Pancreas (tissue), 10 donors: ENCODE measurements around the gene ALK. TPM values are rescaled to one million over a fixed set of nuclear protein-coding genes. Genes with fewer than 3 reads are reported as not detected.

ENCODE experiments used
- ATAC-seq, 4 donors: fragments of 200-7000 bp; cut with Tn5 transposase; one replicate each; pipeline versions ENCODE4 v1.8.0 to v1.9.1; 2020; ENCODE audit warnings: mild to moderate bottlenecking in 4 of 4, moderate library complexity in 4 of 4
- DNase-seq, 6 donors: peaks; one replicate each; pipeline ENCODE4 v3.0.0-alpha.2; 2020
- FAIRE-seq: peaks from 2 replicates; lab custom pipeline; 2012; peaks lifted over from hg19 to GRCh38; lab: Jason Lieb, UNC
- H3K27ac ChIP-seq, 4 donors: fragments of 200-600 bp; sonication (generic); 1 replicate in 3 of 4; 2 replicates in 1 of 4; pipeline versions ENCODE4 v1.5.0 to v1.8.0; 2020
- H3K27me3 ChIP-seq, 4 donors: fragments of 200-600 bp; one replicate each; pipeline ENCODE4 v1.8.0; 2021
- H3K36me3 ChIP-seq, 3 donors: fragments of 200-600 bp; sonication (generic) in 1 of 3; one replicate each; pipeline versions ENCODE4 v1.5.0 to v1.8.0; 2020 to 2021
- H3K4me1 ChIP-seq, 3 donors: fragments of 200-600 bp; one replicate each; pipeline ENCODE4 v1.8.0; 2021
- H3K4me3 ChIP-seq, 4 donors: fragments of 200-600 bp; sonication (generic) in 2 of 4; one replicate each; pipeline versions ENCODE4 v1.5.0 to v1.8.0; 2020 to 2021
- H3K9me3 ChIP-seq, 4 donors: fragments of 200-600 bp; one replicate each; pipeline ENCODE4 v1.8.0; 2021
- WGBS, 2 donors: extraction: QIAGEN DNeasy Blood & Tissue Kit; methylation state at CpG; one replicate each; pipeline ENCODE4 v1.1.7; 2013; 5-methylcytosine and 5-hydroxymethylcytosine counted together
- intact Hi-C, 3 donors: fragments of 100-400 bp; cut with DNase I; formaldehyde crosslinking; loops; one replicate each; pipeline versions ENCODE4 v1.11.1 to v1.14.2; 2022
- polyA plus RNA-seq, 2 donors: library from polyadenylated mRNA; stranded (reverse); fragments of 200-250 nt; gene quantifications; one replicate each; pipeline ENCODE4 v1.2.3, GENCODE V29; 2013
- total RNA-seq, 6 donors: library from RNA; stranded (reverse); fragmentation: NEBNext Ultra II Directional in 4 of 6; extraction: Animal tissue kit (Norgen Biotek cat#: 25700) in 4 of 6; gene quantifications; one replicate each; pipeline versions ENCODE4 v1.2.1 to v1.2.4, GENCODE V29; 2021 to 2023
- TF ChIP-seq, protein P1 (sequence below), 4 donors: fragments of 200-600 bp; sonication (generic) in 3 of 4; IDR thresholded peaks; one replicate each; pipeline versions ENCODE4 v1.5.0 to v1.8.0; 2021; ENCODE audit warnings: antibody characterized with exemption in 4 of 4
- donor health status: healthy with polysubstance abuse.
- donor health status: DM: no; HTN: no; CAD: no; lungs with moderate emphysema.
- donor health status: DM: no; HTN: no; CAD: no.
- donor health status: control.
- donor health status: control.
- donor health status: Bipolar disorder and iron deficiency.
- donor health status: DM: yes; HTN: yes; CAD: no.
- donor health status: DM: no; HTN: no; CAD: no.
- donor health status: DM: no; HTN: no; CAD: no.
- donor health status: DM: yes; HTN: yes; CAD: no.

Gene ALK
- total and polyA plus RNA-seq, 8 donors, result 0.05 to 0.17 (median 0.09) TPM; not detected in 2

GRCh38 chr2:29305762-29306161 is 615.6 kb downstream of the ALK start:
- Histone ChIP-seq H3K27me3 (no peaks in the 10 kb centered on the region), H3K4me3 (no peak overlapping the region), H3K4me1 (peaks cover 6 to 17% (median 16%) of the 10 kb centered on the region in 3 donors), H3K9me3 (no peaks in the 10 kb centered on the region), H3K27ac (no peak overlapping the region), H3K36me3 (no peaks in the 10 kb centered on the region)
- WGBS, 2 donors, result 87 to 93% methylated on average over 6 of the region's 6 CpGs
- FAIRE-seq (no peak), ATAC-seq (no peak), DNase-seq (no peak)
- intact Hi-C loops, result loop anchor here in 1 of 3 donors (10.0 kb wide), 1 partner anchor 539 kb away; no protein-coding TSS in a partner anchor
- TF ChIP-seq, protein P1, sequence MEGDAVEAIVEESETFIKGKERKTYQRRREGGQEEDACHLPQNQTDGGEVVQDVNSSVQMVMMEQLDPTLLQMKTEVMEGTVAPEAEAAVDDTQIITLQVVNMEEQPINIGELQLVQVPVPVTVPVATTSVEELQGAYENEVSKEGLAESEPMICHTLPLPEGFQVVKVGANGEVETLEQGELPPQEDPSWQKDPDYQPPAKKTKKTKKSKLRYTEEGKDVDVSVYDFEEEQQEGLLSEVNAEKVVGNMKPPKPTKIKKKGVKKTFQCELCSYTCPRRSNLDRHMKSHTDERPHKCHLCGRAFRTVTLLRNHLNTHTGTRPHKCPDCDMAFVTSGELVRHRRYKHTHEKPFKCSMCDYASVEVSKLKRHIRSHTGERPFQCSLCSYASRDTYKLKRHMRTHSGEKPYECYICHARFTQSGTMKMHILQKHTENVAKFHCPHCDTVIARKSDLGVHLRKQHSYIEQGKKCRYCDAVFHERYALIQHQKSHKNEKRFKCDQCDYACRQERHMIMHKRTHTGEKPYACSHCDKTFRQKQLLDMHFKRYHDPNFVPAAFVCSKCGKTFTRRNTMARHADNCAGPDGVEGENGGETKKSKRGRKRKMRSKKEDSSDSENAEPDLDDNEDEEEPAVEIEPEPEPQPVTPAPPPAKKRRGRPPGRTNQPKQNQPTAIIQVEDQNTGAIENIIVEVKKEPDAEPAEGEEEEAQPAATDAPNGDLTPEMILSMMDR (IDR thresholded peaks at IDR 0.05), result no peak

DNA sequence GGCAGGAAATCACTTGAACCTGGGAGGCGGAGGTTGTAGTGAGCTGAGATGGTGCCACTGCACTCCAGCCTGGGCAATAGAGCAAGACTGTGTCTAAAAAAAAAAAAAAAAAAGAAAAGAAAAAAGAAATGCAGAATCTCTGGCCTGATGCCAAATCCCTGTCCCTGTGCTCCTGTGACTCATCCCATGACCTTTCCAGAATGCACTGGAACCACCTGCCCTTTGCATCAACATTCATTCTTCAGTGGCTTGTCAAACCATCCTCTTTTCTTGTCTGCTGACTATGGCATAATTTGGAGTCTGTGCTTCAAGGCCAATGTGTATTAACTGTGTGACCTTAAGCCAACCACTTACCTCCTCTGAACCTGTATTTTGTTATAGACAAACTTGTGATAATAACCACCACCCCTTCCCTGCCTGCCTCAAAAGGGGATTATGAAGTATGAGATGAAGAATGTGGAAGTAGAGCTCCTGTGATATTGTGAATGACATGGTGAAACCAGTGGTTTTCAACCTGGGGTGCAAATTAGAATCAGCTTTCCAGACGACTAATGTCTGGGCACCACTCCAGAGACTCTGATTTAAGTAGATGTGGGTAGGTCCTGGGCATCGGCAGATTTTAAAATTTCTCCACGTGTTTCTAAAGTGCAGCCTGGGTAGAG is 616.9 kb downstream of the ALK start:
- no peaks in the 10 kb centered on the region for H3K9me3 ChIP-seq
- FAIRE-seq (no peak), ATAC-seq (peak in 1 of 4 donors; percentile 27), DNase-seq (no peak)
- no peaks in the 10 kb centered on the region for H3K27me3 ChIP-seq
- no peak overlapping the region for H3K4me3 ChIP-seq
- intact Hi-C loops, result loop anchor here in 1 of 3 donors (10.0 kb wide), 1 partner anchor 540 kb away; no protein-coding TSS in a partner anchor
- H3K36me3 ChIP-seq, result no peaks in the 10 kb centered on the region
- TF ChIP-seq, protein P1 (IDR thresholded peaks at IDR 0.05), result no peak
- H3K27ac ChIP-seq, result no peak overlapping the region
- WGBS, 2 donors, result 72 to 77% methylated on average over 4 of the region's 4 CpGs
- H3K4me1 ChIP-seq, result peaks cover 3 to 16% (median 16%) of the 10 kb centered on the region in 3 donors

DNA sequence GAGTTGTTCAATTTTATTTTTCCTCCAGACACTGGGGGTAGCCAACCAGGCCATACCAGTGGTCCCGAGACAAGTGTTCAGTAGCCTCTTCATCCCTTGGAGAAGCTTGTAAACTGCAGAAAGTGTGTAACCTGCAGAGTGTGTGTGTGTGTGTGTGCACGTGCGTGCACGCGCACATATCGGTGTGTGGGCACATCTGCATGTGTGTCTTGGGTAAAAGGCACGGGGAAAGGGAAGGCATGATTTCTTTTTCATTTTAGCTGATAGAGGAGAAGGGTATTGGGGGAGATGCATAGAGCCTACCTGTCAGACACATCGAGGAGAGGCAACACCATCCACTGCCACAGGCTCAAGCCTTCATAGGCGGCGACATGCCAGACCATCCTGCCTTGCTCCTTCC is 624.8 kb downstream of the ALK start:
- intact Hi-C loops, result loop anchor here in 1 of 3 donors (10.0 kb wide), 1 partner anchor 548 kb away; no protein-coding TSS in a partner anchor
- no peak for FAIRE-seq

GRCh38 chr2:29295845-29296244 is 625.5 kb downstream of the ALK start:
- intact Hi-C loops, result loop anchor here in 1 of 3 donors (10.0 kb wide), 1 partner anchor 549 kb away; no protein-coding TSS in a partner anchor
- ATAC-seq (peak in 3 of 4 donors; percentile 78 to 94 (median 86)), FAIRE-seq (no peak), DNase-seq (peak in 3 of 6 donors; percentile 11 to 44 (median 33))
- Histone ChIP-seq H3K27me3 (no peaks in the 10 kb centered on the region), H3K9me3 (no peaks in the 10 kb centered on the region), H3K36me3 (no peaks in the 10 kb centered on the region), H3K27ac (no peak overlapping the region), H3K4me1 (no peaks in the 10 kb centered on the region), H3K4me3 (no peak overlapping the region)
- WGBS, 2 donors, result 21 to 24% methylated on average over 4 of the region's 4 CpGs
- TF ChIP-seq, protein P1 (IDR thresholded peaks at IDR 0.05), result peak in 2 of 4 donors; percentile 14 to 35

More for the DNA sequence above, 624.8 kb downstream of the ALK start:
- DNase-seq (no peak), ATAC-seq (no peak)
- no peaks in the 10 kb centered on the region for H3K9me3 ChIP-seq
- H3K27ac ChIP-seq, result no peak overlapping the region
- no peak overlapping the region for H3K4me3 ChIP-seq
- TF ChIP-seq, protein P1 (IDR thresholded peaks at IDR 0.05), result no peak
- H3K36me3 ChIP-seq, result no peaks in the 10 kb centered on the region
- no peaks in the 10 kb centered on the region for H3K27me3 ChIP-seq
- WGBS, 2 donors, result 79 to 86% methylated on average over 10 of the region's 10 CpGs
- H3K4me1 ChIP-seq, result no peaks in the 10 kb centered on the region
